Daoy (cell line): ENCODE measurements around the gene TIAM2. TPM values are rescaled to one million over a fixed set of nuclear protein-coding genes. Genes with fewer than 3 reads are reported as not detected.

Experiments
- DNase-seq: peaks from one replicate; pipeline ENCODE4 v3.0.0-alpha.2; 2015; ENCODE audit warnings: low read depth
- total RNA-seq: library from RNA; depleted of rRNA; stranded (reverse); fragments of >200 nt; shearing (Covaris generic); gene quantifications from 2 replicates; pipeline ENCODE4 v1.2.3, GENCODE V29; 2014

TIAM2 gene
- total RNA-seq, 1 experiment from 2014 or later: 16.9 TPM

DNA sequence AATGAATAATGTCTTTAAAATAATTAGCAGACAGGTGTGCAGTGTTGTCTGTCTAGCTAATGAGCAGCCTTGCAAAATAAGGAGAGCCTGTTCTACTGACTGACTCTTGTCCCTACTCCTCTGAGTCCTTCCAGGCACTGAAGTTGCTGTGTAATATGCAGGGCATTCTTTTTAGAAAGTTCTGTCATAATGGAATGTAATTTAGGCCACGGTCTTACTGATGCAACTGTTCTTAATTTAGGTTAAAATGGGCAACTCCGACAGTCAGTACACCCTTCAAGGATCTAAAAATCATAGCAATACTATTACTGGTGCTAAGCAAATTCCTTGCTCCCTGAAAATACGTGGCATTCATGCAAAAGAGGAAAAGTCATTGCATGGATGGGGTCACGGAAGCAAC, 133.9 kb downstream of the TIAM2 start:
- DNase-seq: no peak

DNA sequence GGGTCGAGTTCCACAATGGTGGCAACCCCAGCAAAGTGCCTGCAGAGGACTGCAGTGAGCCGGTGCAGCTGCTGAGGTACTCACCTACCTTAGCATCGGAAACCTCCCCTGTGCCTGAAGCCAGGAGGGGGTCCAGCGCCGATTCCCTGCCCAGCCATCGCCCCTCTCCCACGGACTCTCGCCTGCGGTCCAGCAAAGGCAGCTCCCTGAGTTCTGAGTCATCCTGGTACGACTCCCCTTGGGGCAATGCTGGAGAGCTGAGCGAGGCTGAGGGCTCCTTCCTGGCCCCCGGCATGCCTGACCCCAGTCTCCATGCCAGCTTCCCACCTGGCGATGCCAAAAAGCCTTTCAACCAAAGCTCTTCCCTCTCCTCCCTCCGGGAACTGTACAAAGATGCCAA, 134.6 kb downstream of the TIAM2 start:
- no peak for DNase-seq

DNA sequence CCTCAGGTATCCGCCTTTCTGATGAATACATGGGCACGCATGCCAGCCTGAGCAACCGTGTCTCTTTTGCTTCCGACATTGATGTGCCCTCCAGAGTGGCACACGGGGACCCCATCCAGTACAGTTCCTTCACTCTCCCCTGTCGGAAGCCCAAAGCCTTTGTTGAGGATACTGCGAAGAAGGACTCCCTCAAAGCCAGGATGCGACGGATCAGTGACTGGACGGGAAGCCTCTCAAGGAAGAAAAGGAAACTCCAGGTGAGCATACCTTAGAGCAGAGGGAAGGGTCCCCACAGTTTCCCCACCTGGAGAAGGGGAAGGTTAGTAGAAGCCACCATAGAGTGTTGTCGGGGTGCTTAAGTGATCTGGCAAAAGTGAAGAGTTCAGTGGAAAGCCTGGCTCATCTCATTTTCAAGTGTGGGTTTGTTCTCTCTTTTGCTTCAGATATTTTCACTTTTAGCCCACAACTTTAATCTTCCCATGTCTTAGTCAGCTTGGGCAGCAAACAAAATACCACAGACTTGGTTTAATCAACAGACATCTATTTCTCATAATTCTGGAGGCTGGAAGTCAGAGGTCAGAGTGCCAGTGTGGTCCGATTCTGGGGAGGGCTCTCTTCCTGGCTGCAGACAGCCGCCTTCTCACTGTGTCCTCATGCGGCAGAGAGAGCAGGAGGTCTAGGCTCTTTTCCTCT, 135.2 kb downstream of the TIAM2 start:
- DNase-seq: peak; percentile 56

DNA sequence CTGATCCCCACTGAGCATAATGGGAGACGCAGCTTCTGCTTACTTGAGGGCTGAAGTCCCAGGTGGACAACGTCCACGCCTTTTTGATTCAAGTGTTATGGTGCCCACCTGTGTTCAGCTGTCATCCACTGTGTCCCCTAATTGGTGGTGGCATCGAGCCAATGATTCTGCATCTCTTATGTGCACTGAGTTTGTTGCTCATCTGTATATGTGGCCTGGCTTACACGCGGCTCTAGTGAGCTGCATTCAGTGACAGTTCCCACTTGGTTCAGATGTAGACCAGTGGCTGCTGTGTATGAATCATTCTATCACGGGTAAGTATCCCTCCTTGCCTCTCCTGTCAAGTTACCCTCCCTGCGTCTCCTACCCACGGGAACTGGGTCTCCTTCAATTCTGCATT, 137.5 kb downstream of the TIAM2 start:
- DNase-seq: no peak

DNA sequence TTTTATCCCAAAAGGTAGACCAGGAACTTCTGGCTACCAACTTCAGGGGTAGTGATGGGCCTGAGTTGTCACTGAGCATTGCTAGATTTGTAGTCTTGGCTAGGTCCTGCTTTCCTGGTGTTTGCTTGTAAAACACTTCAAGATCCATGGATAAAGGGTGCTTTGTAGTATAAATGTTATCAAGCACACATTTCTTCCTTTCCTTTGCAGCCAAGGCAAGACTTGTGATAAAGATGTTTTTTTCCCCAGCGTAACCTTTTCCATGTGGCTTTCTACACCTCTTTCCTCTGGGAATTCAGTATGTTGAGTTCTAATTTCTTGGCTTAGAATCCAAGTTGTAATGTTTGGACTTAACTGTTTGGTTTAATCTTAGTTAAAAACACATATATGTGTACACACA, 145.9 kb downstream of the TIAM2 start:
- no peak for DNase-seq

DNA sequence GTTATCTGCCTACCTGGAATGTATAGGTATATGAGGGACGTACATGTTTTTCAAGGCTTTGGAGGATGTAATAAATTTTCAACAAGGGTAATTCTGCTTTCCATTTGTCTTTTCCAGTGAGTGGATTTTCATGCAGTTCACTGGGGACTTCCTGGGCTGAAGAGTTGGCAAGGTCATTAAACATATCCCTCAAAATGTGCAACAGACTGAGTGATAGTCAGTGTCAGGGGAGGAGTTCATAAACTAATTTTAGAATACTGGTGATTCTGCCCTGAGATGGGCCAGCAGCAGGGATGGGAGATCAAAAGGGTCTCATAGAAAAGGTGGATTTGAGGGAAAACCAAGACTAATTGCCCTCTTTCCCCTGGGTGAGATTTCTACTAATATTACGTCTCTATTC, 146.4 kb downstream of the TIAM2 start:
- DNase-seq: no peak

DNA sequence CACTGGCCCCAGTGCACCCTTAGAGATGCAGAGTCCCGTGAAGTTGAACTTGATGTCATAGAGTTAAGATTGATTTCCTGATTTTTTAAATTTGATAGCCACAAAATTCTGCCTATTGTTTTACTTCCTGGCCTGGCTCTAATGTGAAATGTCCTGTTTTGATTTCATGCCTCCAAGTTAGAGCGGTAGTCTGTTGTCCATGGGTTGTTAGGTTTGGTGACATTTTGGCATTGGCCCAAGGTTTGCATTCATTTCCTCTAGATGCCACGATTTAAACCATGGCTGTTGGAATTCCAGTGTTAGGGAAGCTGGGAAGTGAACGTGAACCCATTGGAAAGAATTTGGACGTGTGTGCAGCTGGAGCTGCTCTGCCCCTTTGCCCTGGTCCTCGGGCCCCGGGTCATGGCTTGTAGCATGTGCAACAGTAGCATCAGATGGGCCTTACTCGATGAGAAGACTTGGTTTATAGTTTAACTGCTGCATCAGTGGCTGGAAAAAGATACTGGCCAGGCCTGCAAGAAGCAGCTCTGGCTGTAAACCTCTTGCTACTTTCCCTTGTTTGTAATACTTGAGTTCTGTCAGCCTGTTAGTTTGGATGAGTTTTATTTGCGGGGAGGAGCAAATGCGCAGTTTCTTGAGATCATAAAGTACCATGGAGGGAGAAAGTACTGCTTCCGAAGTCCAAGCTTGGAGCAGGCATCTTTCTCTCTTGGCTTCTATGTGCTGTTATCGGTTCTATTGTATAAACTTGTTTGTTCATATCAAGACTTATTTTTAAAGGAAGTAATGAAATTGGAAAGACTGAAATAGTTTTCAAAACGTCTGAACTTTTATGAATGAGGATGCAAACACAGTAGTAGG, 147.3 kb downstream of the TIAM2 start:
- peak; percentile 60 for DNase-seq

DNA sequence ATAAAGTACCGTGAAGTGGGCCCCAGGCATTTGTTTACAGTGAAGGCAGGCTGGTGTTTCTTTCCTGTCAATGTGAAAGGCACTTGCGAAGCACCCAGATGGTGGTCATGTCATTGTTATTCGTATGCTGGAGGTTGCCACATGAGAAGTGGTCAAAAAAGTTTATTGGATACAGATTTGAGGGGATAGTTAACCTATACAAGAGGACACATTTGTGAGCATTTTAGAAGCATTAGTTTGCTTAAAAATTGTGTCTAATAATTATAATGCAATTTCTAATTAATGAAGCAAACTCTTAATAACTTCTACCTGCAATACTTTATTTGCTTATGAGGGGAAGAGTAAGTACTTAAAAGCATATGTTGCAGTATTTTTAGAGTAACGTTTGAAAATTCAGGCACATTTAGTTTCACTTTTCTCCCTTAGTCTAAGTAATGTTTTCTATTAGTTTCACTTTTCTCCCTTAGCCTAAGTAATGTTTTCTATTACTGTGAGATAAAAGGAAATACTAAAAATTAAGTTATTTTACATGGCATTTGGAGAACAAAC, 148.0 kb downstream of the TIAM2 start:
- no peak for DNase-seq

DNA sequence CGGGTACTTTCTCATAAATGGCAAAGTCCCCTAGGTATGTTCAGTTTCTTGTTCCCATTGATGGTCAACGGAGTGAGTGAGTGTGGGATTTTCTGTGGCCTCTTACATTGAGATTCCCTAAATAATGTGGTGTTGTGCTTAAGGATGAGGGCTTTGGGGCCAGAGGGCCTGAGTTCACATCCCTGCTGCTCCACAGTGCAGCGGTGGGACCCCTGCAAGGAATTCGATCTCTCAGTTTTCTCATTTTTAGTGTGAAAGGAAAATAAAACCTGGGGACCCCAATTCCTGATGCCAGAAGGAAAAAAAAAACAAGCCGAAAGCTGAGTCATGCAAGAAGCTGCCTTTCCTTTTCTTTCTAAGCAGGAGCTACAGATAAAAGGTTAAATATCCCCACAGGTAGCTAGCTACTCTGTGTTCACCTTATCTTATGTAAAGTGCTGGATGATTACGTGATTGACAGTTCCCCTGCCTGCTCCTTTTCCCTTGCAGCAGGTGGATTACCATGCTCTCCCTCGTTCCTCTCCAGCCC, 148.5 kb downstream of the TIAM2 start:
- no peak for DNase-seq

DNA sequence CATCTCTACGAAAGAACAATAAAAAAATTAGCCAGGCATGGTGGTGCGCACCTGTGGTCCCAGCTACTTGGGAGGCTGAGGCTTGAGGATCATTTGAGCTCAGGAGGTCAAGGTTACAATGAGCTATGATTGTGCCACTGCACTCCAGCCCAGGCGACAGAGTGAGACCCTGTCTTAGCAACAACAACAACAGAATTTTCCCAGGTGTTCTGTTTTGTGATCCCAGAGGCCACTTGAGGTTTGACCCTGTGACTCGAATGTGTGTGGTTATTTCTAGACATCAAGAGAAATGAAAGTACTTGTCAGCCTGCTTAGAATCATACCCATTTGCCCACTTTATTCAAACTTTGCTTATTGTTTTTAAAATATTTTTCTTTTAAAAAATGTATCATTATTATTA, 151.1 kb downstream of the TIAM2 start:
- no peak for DNase-seq

DNA sequence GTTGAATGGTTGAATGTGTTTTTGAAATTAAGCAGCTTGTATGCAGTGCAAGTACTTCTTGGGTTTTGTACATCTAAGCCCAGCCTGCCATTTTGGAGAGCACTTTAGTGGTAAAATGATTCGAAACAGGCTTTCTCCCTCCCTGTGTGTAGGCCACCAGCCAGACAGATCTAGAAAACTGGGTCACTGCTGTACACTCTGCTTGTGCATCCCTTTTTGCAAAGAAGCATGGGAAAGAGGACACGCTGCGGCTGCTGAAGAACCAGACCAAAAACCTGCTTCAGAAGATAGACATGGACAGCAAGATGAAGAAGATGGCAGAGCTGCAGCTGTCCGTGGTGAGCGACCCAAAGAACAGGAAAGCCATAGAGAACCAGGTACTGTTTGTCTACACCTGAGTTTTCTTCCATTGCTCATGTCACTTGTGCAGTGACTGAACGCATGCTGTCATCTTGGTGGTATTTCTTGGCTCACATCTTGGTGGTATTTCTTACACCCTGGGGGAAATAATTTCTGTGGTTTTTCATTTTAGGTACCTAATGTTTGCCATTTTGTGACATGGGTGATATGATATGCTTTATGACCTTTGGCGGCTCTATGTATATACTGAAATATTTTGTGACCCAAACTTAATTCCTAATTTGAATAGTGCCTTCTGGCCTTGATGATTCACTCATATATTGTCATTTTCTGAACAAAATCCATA, 153.0 kb downstream of the TIAM2 start:
- no peak for DNase-seq

DNA sequence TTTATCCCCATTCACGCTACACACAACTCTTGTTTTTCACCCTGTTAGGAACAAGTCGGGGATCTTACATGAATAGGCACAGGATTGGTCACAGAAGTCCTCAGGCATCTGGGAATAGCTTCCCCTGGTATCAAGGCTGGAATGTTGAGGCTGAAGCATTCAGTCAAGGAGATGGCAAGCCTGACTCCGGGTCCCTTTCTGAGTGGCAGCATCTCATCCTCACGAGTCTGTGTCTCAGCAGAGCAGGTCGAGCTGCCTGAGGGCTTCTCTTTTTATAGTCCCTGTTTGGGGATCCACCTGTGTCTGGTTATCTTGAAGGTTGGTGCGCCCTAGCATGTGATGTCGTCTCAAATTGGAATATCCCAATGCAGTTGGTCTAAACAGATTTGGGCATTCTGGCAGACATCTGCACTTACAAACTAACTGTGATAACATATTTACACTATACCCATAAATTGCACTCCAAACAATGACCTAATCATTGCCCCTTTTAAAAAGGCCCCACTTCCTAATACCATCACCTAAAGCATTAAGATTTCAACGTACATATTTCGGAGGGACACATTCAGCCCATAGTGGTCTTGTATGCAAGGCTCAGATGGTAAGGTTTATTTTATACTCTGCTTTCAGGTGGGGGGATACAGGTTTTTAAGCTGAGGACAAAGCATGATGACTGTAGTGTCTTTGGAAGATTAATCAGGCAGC, 156.0 kb downstream of the TIAM2 start:
- no peak for DNase-seq

DNA sequence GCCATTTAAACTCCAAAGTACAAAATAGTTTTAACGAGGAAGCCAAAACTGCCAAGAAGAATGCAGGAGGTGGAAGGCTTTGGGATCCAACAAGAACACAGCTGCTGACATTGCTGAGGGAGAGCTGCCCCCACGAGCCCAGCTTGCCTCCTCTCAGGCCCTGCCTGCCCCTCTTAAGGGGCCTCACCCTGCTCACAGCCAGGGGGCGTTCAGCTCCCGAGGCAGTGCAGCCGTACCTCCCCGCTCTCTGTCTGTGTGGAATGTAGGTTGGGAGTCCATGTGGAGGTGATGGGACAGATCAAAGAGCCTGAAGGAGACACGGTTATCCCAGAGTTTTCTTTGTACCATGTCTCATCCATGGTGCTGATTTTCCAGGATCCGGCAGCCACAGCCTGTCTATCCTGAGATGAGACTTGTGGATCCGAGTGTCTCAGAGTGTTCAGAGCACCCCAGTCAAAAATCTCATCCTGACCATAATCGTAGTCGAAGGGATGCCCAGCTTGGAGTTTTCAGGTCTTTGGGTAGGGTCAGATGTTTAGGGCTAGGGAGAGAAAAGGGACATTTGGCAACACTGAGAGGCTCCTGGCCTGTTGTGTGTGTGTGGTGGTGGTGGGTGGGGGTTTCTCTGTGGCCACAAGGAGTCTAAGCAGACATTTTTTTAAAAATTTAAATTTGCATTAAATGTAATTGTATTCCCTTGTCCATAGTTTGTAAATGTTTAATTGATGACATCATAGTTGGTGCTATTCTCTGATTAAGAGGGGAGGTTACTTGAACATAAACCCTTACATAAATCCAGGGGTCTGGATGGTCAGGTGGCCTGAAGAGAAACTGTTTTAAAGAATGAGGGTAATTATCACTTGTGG, 157.3 kb downstream of the TIAM2 start:
- peak; percentile 48 for DNase-seq

DNA sequence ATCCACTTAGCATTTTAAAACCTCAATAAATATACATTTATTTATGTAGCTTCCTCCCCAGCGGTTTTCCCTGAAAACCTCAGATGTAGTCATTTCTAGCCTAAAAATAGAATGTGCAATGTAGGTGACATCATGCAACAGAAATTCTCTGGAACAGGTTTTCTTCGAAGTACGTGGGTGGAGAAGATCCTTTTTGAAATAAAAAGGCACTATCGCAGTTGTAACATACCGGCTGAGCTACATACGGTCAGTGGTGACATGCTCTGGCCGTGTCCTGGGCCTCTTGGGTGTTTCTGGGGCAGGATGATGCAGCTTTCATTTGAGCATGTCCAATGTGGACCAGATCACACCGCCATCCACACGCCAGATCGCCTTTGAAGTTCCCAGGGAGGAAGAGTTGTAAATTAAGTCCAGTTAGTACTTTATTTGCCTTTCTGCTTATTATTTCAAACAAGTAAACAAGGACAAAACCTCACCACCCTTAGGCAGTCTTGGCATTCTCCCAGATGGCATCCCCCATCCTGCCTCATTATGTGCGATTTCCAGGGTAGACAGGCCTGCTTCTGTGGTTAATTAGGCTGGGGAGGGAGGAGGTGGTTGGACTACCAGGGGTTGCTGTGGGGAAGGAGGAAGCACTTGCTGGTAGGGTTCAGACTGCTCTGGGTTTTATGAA, 159.2 kb downstream of the TIAM2 start:
- peak; percentile 78 for DNase-seq

DNA sequence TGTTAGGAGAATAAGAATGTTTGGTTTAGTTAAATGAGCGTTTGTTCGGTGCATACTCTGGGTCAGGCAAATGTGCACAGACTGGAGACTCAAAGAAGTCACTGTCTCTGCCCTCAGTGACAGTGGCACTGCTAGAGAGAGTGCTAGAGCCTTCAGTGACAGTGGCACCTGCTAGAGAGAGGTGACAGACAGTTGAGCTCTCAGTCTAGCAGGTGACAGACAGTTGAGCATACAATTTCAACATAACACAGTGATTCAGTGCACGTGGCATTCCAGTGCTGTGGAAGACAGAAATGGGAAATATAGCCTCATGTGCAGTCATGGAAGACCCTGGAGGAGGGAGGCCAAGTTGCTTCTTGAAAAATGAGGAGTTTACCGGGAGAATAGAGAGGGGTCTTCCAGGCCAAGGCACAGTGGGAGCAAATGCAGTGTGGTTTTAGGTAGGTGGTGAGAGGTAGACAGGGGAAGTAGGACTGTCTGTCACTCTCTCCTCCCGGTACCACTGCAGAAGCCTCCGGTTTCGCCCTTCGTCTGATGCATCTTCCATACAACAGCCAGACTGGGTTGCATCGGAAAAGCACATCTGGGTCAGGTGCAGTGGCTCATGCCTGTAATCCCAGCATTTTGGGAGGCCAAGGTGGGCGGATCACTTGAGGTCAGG, 160.8 kb downstream of the TIAM2 start:
- no peak for DNase-seq

DNA sequence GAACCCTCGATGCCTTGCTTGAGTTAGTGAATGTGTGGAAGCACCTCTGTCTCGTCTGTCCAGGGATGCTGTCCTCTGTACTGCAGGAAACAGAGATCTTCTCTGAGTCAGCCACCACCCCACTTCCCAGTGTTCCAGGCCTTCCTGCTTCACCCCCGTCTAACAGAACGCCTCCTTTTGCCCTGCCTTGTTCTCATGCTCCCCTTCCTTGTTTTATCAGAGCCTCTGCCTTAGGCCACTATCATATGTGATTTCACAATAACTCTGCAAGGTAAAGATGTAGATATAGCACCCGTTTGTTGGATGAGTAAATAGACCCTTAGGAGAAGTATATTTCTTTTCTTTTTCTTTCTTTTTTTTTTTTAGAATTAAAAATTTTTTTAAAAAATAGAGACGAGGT, 162.0 kb downstream of the TIAM2 start:
- DNase-seq: no peak

DNA sequence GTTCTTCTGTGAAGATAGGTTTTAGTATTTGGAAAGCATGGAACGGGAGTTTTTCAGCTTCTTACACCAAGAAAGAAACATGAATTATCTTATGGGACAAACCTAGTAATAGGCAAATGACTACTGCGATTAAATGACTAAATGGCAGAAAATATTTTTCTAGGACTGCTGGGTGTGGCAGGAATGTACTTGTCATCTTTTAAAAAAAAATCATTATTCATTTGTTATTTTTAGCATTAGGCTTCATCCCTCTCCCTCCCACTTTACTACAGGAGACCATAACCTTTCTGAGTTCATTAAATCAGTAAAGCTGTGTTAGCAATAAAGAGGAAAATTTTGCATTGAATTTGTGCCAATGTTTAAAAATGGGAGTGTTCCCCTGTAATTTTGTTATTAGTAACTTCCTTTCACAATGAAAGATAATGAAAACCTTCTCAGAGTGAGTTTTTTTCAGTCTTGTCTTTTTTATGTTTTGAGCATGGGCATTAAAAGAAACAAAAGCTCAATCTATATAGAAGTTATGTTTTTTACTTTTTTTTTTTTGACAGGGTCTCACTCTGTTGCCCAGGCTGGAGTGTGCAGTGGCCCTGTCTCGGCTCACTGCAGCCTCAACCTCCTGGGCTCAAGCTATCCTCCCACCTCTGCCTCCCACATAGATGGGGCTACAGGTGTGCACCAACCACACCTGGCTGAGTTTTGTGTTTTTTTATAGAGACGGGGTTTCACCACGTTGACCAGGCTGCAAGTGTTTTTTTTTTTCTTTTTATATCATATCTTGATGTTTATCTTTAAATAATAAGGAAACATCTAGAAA, 163.1 kb downstream of the TIAM2 start:
- DNase-seq: peak; percentile 33

DNA sequence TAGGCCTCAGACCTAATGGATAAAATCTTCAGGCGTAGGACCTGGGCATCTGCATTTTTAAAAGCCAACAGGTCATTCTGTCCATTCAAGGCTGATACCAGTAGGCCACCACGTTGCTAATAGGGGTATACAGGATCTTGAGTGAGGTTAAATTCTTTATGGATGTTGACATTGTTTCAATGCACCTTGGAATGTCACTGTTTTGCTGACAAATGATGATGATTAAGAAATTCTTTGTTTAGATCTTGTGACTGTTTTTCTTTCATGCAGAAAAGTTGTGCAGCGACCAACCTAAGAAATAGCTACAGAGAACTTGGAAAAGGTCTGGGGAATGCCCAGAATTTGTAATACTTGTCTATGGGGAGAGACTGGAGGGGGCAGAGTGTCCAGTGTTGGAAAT, 167.6 kb downstream of the TIAM2 start:
- no peak for DNase-seq

DNA sequence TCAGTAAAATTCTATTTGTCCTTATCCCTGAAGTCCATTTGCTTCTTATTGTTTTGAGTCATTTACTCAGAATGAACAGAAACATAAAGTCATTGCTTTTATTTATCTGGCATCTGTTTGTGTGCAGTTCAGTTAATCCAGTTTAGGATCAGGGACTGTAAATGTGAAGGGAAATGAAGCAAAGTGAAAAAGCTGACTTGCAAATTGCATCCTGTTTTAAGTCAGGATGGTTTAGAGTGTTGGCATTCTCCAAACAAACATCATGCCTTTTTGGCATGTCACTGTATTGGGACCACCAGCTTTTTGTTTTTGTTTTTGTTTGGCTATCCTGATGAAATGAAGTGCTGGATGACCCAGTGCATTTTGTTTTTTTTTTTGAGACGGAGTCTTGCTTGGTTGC, 168.5 kb downstream of the TIAM2 start:
- DNase-seq: no peak
